Stimulated activated CD8-positive, alpha-beta memory T cell treated with anti-CD3 and anti-CD28 coated beads, Interleukin-4, amount 100 ng/mL, for 4 hours (primary cell): ENCODE results near the gene CLDN1.

ENCODE experiments used
- DNase-seq, 2 donors: peaks; one replicate each; pipeline ENCODE4 v3.0.0-alpha.2; 2020; ENCODE audit warnings: low read depth in 2 of 2, low spot score in 1 of 2

The CLDN1 gene

GRCh38 chr3:190321789-190322603, at the start of gene CLDN1:
Gene CLDN1, minus strand, starts transcription at chr3:190322446. Its CDS starts 240 bp downstream, at chr3:190322206.
- DNase-seq: peak; percentile 28 to 55

GRCh38 chr3:190371152-190371551, 48.9 kb upstream of the CLDN1 start:
- DNase-seq: no peak

GRCh38 chr3:190370369-190370768, 48.1 kb upstream of the CLDN1 start:
- no peak for DNase-seq

GRCh38 chr3:190369668-190370295, 47.5 kb upstream of the CLDN1 start:
- DNase-seq: no peak

- no peak for DNase-seq
Measured at GRCh38 chr3:190368881-190369280, 46.6 kb upstream of the CLDN1 start.

- no peak for DNase-seq
Measured at GRCh38 chr3:190366133-190366532, 43.9 kb upstream of the CLDN1 start.

- no peak for DNase-seq
Measured at GRCh38 chr3:190362258-190362657, 40.0 kb upstream of the CLDN1 start.

- DNase-seq: no peak
Measured at GRCh38 chr3:190361791-190362190, 39.5 kb upstream of the CLDN1 start.

- no peak for DNase-seq
Measured at GRCh38 chr3:190360228-190360627, 38.0 kb upstream of the CLDN1 start.

- no peak for DNase-seq
Measured at GRCh38 chr3:190359813-190360212, 37.6 kb upstream of the CLDN1 start.

- no peak for DNase-seq
Measured at GRCh38 chr3:190357468-190357867, 35.2 kb upstream of the CLDN1 start.

GRCh38 chr3:190356246-190356645, 34.0 kb upstream of the CLDN1 start:
- DNase-seq: no peak

GRCh38 chr3:190352861-190353457, 30.7 kb upstream of the CLDN1 start:
- DNase-seq: no peak

- no peak for DNase-seq
Measured at GRCh38 chr3:190346541-190346940, 24.3 kb upstream of the CLDN1 start.

GRCh38 chr3:190345878-190346277, 23.6 kb upstream of the CLDN1 start:
- DNase-seq: no peak

GRCh38 chr3:190345027-190345821, 23.0 kb upstream of the CLDN1 start:
- DNase-seq: no peak

GRCh38 chr3:190340071-190340470, 17.8 kb upstream of the CLDN1 start:
- no peak for DNase-seq

- no peak for DNase-seq
Measured at GRCh38 chr3:190339130-190339529, 16.9 kb upstream of the CLDN1 start.

GRCh38 chr3:190338717-190339116, 16.5 kb upstream of the CLDN1 start:
- no peak for DNase-seq

GRCh38 chr3:190337301-190337700, 15.1 kb upstream of the CLDN1 start:
- DNase-seq: no peak

- no peak for DNase-seq
Measured at GRCh38 chr3:190336516-190337189, 14.4 kb upstream of the CLDN1 start.
